ENCODE data around the gene ENG.

The ENG gene

GRCh38 chr9:127854960-127855359, 502 bp upstream of the ENG start:
- Histone ChIP-seq H3K9ac (ENCODE audit: insufficient read length, low read depth) (no peak overlapping the region), H3K9me3 (ENCODE audit: insufficient read depth, low read length) (peaks cover under 1% of the 10 kb centered on the region; the same call in 1 of the 2 replicates), H3K4me1 (ENCODE audit: insufficient read depth, insufficient read length) (peaks cover 10% of the 10 kb centered on the region), H3K36me3 (ENCODE audit: insufficient read depth, insufficient read length, low read length) (no peaks in the 10 kb centered on the region), H3K27me3 (ENCODE audit: insufficient read depth, insufficient read length) (no peaks in the 10 kb centered on the region), H3K4me3 (ENCODE audit: insufficient read length, low read depth) (no peak overlapping the region)
- no peak for TF ChIP-seq ZNF274 (IDR thresholded peaks at IDR 0.05; ENCODE audit: low read depth, low read length)
- TF ChIP-seq YY1 (IDR thresholded peaks at IDR 0.05; ENCODE audit: insufficient read depth, insufficient read length): no peak
- no peak for TF ChIP-seq SUZ12 (IDR thresholded peaks at IDR 0.05; ENCODE audit: extremely low read depth, insufficient read depth, insufficient read length)
- no peak for DNase-seq (ENCODE audit: low read depth, low spot score)

GRCh38 chr9:127853312-127854183, 910 bp downstream of the ENG start:
- H3K9ac ChIP-seq (ENCODE audit: insufficient read length, low read depth): peak overlapping the region; percentile 68
- peaks cover 15% of the 10 kb centered on the region; the same call in 1 of the 2 replicates for H3K9me3 ChIP-seq (ENCODE audit: insufficient read depth, low read length)
- peaks cover 10% of the 10 kb centered on the region for H3K4me1 ChIP-seq (ENCODE audit: insufficient read depth, insufficient read length)
- DNase-seq (ENCODE audit: low read depth, low spot score): no peak
- H3K36me3 ChIP-seq (ENCODE audit: insufficient read depth, insufficient read length, low read length): no peaks in the 10 kb centered on the region
- peak overlapping the region; percentile 2 for H3K4me3 ChIP-seq (ENCODE audit: insufficient read length, low read depth)
- H3K27me3 ChIP-seq (ENCODE audit: insufficient read depth, insufficient read length): no peaks in the 10 kb centered on the region
- no peak for TF ChIP-seq YY1 (IDR thresholded peaks at IDR 0.05; ENCODE audit: insufficient read depth, insufficient read length)
- TF ChIP-seq ZNF274 (IDR thresholded peaks at IDR 0.05; ENCODE audit: low read depth, low read length): no peak
- no peak for TF ChIP-seq SUZ12 (IDR thresholded peaks at IDR 0.05; ENCODE audit: extremely low read depth, insufficient read depth, insufficient read length)

GRCh38 chr9:127852829-127853228, 1.6 kb downstream of the ENG start:
- DNase-seq (ENCODE audit: low read depth, low spot score): no peak
- no peak for TF ChIP-seq ZNF274 (IDR thresholded peaks at IDR 0.05; ENCODE audit: low read depth, low read length)
- no peak for TF ChIP-seq SUZ12 (IDR thresholded peaks at IDR 0.05; ENCODE audit: extremely low read depth, insufficient read depth, insufficient read length)
- no peak for TF ChIP-seq YY1 (IDR thresholded peaks at IDR 0.05; ENCODE audit: insufficient read depth, insufficient read length)
- Histone ChIP-seq H3K4me1 (ENCODE audit: insufficient read depth, insufficient read length) (peaks cover 10% of the 10 kb centered on the region), H3K27me3 (ENCODE audit: insufficient read depth, insufficient read length) (no peaks in the 10 kb centered on the region), H3K9ac (ENCODE audit: insufficient read length, low read depth) (no peak overlapping the region), H3K9me3 (ENCODE audit: insufficient read depth, low read length) (peaks cover 20% of the 10 kb centered on the region; the same call in 1 of the 2 replicates), H3K36me3 (ENCODE audit: insufficient read depth, insufficient read length, low read length) (no peaks in the 10 kb centered on the region), H3K4me3 (ENCODE audit: insufficient read length, low read depth) (no peak overlapping the region)

- no peak for TF ChIP-seq SUZ12 (IDR thresholded peaks at IDR 0.05; ENCODE audit: extremely low read depth, insufficient read depth, insufficient read length)
- TF ChIP-seq YY1 (IDR thresholded peaks at IDR 0.05; ENCODE audit: insufficient read depth, insufficient read length): no peak
- TF ChIP-seq ZNF274 (IDR thresholded peaks at IDR 0.05; ENCODE audit: low read depth, low read length): no peak
- Histone ChIP-seq H3K4me1 (ENCODE audit: insufficient read depth, insufficient read length) (peaks cover 10% of the 10 kb centered on the region), H3K27me3 (ENCODE audit: insufficient read depth, insufficient read length) (no peaks in the 10 kb centered on the region), H3K4me3 (ENCODE audit: insufficient read length, low read depth) (no peak overlapping the region), H3K9ac (ENCODE audit: insufficient read length, low read depth) (no peak overlapping the region), H3K9me3 (ENCODE audit: insufficient read depth, low read length) (peaks cover 20% of the 10 kb centered on the region; the same call in 1 of the 2 replicates), H3K36me3 (ENCODE audit: insufficient read depth, insufficient read length, low read length) (no peaks in the 10 kb centered on the region)
- no peak for DNase-seq (ENCODE audit: low read depth, low spot score)
These were observed 4.1 kb downstream of the ENG start for GRCh38 chr9:127850286-127850830.

- Histone ChIP-seq H3K9ac (ENCODE audit: insufficient read length, low read depth) (no peak overlapping the region), H3K9me3 (ENCODE audit: insufficient read depth, low read length) (peaks cover 20% of the 10 kb centered on the region; the same call in 1 of the 2 replicates), H3K36me3 (ENCODE audit: insufficient read depth, insufficient read length, low read length) (no peaks in the 10 kb centered on the region), H3K4me3 (ENCODE audit: insufficient read length, low read depth) (no peak overlapping the region), H3K4me1 (ENCODE audit: insufficient read depth, insufficient read length) (peaks cover 12% of the 10 kb centered on the region), H3K27me3 (ENCODE audit: insufficient read depth, insufficient read length) (no peaks in the 10 kb centered on the region)
- DNase-seq (ENCODE audit: low read depth, low spot score): no peak
- no peak for TF ChIP-seq ZNF274 (IDR thresholded peaks at IDR 0.05; ENCODE audit: low read depth, low read length)
- no peak for TF ChIP-seq YY1 (IDR thresholded peaks at IDR 0.05; ENCODE audit: insufficient read depth, insufficient read length)
- TF ChIP-seq SUZ12 (IDR thresholded peaks at IDR 0.05; ENCODE audit: extremely low read depth, insufficient read depth, insufficient read length): no peak
These were observed 5.5 kb downstream of the ENG start for GRCh38 chr9:127848756-127849504.

GRCh38 chr9:127847833-127848755, 6.4 kb downstream of the ENG start:
- Histone ChIP-seq H3K9ac (ENCODE audit: insufficient read length, low read depth) (no peak overlapping the region), H3K4me1 (ENCODE audit: insufficient read depth, insufficient read length) (peaks cover 8% of the 10 kb centered on the region), H3K36me3 (ENCODE audit: insufficient read depth, insufficient read length, low read length) (no peaks in the 10 kb centered on the region), H3K27me3 (ENCODE audit: insufficient read depth, insufficient read length) (no peaks in the 10 kb centered on the region), H3K9me3 (ENCODE audit: insufficient read depth, low read length) (peaks cover 20% of the 10 kb centered on the region; the same call in 1 of the 2 replicates), H3K4me3 (ENCODE audit: insufficient read length, low read depth) (no peak overlapping the region)
- TF ChIP-seq SUZ12 (IDR thresholded peaks at IDR 0.05; ENCODE audit: extremely low read depth, insufficient read depth, insufficient read length) (no peak), YY1 (IDR thresholded peaks at IDR 0.05; ENCODE audit: insufficient read depth, insufficient read length) (no peak), ZNF274 (IDR thresholded peaks at IDR 0.05; ENCODE audit: low read depth, low read length) (no peak)
- DNase-seq (ENCODE audit: low read depth, low spot score): no peak
